GM21717 (cell line): ENCODE measurements around the gene PGM5.

Experiments
- ATAC-seq: cut with Tn5 transposase; IDR thresholded peaks from one replicate; pipeline ENCODE4 v1.9.1; 2021; ENCODE audit warnings: mild to moderate bottlenecking, moderate library complexity; ENCODE audit not compliant: unreplicated experiment

Gene PGM5

DNA sequence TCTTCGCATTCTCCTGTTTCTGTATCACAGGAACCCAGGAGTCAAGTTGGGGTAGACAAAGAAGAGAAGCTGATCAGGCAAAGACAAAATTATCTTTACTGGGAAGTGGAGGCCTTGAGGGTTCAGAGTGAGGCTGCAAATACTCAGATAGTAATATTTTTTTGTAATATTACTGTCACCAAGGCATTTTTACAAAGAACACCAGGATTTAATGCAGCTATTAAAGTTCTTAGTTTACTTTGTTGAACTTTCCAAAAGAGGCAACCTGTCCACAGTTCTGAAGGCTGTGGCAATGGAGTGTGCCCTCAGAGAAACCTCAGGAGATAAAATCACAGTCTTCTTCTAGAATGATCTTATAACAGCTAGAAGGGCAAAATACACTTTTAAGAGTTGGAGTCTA is 74.9 kb downstream of the PGM5 start:
- ATAC-seq: no peak

DNA sequence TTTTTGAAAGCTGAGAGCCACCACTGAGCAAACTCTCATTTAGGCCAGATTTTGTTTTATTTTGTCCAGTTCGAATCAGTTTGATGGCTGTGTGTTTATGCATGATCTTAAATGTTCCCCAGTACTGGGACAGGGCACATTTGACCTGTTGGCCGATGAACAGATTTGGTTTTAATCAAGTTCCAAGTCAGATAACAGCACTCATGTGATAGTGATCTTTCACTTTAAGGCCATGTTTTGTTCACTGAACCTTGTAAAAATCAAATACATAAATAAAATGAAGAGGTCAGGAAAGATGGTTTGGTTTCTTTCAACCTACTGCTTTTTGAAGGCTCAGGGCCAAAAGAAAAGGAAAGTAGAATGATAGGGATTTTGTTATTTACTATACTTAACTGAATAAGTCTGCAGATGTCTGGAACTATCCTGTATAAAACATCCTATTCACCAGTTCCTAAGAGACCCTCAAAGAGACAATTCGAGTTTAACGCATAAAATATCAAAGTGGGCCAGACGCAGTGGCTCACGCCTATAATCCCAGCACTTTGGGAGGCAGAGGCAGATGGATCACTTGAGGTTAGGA is 77.2 kb downstream of the PGM5 start:
- no peak for ATAC-seq

DNA sequence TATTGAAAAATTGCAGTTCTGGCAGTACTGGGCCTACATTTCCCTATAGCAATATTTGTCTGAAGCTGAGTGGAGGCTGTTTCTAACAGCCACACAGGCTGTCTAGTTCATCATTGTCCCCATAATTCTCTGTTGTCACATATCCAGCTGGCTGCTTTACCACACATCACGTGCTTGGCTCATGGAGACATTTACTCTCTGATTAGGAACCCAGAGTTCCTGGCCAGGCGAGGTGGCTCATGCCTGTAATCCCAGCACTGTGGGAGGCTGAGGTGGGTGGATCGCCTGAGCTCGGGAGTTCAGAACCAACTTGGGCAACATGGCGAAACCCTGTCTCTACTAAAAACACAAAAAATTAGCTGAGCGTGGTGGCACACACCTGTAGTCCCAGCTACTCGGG is 81.4 kb downstream of the PGM5 start:
- no peak for ATAC-seq

DNA sequence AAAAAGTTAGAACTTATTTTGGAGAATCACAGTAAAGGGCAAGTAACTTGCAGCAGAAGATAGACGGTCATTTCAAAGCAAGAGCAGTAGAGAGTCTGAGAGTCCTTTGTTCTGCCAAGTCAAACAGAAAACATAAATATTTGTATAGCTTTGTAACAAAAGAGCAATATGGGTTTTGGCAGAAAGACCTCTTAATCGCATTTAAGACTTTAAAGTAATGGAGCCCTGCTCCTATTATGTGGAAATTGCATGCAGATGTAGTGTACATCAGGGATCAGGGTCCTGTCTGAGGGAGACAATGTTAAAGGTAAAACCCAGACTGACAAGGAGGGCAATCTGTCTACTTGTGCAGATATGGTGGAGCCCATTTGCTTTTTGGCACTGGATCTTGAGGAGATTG is 87.2 kb downstream of the PGM5 start:
- ATAC-seq: no peak

DNA sequence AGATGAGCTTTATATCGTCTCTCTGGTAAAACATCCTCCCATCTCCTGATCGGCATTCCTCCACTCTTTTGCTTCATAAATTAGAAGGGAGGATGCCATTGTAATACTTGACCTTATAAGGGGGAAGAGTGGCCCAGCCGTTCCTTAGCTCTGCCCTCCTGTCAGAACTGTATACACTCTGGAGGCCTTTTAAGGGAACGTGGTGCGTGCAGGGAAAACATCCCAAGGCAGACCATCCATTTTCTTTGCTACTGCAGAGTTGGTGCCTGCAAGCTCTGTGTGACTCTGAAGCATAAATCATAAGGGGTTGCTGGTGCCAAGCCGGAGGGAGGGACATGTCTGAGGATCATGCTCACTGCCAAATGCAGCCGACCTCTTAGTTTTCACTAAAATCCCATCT is 90.4 kb downstream of the PGM5 start:
- ATAC-seq: no peak

DNA sequence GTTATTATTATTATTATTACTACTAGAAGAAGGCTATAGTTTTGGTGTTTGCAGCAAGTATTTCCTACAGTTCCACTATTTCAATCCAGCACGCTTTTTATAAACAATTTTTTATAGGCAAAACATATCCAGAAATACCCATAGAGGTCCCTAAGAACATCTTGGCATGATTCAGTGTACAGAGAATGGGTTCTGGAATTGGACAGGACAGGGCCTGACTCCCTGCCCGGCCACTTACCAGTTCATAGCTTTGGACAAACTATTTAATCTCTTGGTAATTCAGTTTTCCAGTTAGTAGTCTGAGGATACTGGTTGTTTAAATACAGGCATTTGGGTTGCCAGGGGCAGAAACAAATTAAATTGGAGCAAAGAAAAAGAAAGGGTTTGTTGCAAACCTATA is 91.2 kb downstream of the PGM5 start:
- ATAC-seq: no peak

DNA sequence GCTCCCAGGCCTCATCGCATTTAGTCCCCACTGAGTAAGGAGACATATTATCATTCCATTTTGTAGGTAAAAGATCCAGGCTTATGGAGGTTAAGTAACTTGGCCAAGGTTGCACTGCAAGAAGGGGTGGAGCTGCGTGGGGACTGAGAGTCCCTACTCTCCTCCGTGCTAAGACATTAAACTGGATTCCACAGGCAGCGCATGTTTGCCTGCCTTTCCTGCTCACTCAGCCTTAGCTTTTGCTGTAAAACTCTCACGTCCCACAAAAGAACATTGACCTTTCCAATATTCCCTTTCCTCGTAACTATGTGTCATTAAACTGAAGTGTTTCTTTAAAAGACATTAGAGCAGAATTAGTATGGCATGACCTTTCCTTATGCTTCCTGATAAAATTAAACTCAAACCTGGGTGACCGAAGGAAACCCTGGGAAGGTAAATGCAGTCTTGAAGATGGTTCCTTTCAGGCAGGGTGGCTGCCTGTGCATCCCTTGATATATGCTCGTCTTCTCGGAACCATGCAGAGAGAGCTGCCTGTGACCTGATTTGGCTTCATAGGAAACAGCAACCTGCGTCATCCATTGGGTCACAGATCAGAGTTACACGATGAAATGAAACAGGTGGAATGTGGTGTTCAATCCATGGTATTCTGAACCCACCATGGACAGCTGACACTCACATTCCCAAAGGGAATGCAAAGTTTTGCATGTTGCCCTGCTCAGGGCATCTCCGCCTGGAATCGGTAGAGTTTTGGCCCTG is 98.3 kb downstream of the PGM5 start:
- no peak for ATAC-seq

DNA sequence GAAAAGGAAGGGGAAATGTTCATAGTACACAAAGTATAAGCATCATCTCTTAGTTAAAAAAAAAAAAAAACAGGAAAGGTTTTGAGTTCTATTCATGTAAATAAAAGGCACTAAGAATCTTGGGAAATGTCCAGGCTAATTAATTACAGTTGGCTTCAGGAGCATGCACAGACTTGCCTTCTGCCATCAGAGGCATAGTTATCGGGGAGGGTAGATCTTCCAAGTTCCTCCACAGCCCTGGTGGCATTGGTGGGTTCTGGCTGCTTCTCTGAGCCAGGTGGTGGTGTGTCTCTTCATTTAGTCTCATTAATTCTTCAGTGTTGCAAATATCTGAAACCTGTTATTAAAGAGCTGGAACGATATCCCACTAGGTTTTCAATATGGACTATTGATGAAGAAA is 99.0 kb downstream of the PGM5 start:
- ATAC-seq: no peak

DNA sequence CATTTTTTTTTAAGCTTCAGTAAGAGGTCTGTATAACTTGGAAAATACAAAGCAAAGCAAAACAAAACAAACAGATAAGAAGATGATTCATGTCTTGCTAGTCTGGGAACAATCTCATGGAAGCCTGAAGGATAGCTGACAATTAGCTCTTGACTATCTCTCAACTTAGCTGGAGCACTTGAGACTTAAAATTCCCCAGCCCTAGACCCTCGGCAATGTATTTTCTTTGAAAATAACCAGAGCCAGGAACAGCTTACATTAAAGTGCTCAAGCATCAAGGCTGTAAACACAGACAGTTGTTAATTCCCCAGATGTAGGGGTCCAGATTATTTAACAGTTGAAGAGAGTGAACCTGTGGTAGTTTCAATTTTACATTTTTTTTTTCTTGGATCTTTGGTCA is 101.4 kb downstream of the PGM5 start:
- ATAC-seq: no peak

DNA sequence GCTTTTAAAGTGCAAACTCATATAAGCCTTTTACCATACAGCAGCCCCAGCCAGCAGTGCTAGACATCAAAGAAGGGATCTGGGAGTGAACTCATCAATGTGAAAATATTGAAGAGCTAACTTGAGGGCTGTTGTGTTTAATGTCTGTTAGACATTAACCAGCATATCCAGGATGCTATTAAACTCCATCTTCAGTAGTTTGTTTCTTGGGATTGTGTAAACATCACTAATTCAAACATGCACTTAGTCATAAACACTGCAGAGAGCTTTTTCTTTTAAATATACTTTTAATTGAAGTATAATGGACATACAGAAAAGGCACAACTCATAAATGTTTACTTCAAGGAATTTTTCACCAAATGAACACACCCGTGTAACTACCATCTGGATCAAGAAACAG is 102.5 kb downstream of the PGM5 start:
- ATAC-seq: no peak

DNA sequence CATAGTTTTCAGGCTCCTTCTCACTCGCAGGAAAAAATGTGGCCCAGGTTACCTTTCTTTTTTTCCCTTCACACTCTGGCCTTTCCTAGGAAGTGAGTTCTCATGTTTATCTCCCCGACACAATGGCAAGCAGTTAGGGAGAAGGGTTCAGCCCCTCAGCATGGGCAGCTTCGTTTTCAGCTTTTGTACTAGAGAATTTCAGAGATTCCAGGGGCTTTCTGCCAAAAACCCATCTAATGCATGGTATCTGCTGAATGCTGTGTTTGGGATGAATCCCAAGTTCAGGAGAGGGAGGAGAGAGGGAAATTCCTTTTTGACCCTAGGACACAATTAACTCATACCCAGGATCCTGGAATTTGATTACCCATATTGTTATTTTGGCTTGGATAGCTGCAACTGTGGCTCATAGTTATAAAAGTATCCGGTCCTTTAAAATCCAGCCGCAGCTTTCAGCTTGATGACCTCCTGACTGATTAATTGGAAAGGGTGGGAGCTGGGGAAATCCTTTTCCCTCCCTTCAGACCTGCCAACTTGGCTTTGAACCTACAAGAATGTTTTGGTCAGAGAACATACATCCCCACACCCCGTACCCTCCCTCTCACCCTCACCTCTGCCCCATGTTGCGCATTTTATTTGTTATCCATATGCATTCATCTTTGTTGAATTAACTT is 105.8 kb downstream of the PGM5 start:
- no peak for ATAC-seq

DNA sequence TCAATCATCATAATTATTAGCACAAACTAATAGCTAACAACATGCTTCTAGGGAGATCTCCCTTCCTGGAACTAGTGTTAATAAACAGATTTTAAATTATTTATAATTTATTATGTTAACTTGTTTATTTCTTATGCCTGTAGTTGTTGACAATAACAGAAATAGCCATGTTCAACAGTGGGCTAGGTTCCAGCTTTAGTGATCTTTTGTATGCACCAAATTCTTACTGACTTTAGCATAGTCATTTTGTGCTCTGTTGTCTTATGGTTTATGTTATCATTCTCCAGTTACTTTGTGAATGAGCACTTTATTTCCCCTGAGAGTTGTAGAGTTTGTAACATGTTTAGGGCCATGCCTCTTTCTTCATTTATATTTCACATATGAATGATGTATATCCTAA is 113.7 kb downstream of the PGM5 start:
- no peak for ATAC-seq

DNA sequence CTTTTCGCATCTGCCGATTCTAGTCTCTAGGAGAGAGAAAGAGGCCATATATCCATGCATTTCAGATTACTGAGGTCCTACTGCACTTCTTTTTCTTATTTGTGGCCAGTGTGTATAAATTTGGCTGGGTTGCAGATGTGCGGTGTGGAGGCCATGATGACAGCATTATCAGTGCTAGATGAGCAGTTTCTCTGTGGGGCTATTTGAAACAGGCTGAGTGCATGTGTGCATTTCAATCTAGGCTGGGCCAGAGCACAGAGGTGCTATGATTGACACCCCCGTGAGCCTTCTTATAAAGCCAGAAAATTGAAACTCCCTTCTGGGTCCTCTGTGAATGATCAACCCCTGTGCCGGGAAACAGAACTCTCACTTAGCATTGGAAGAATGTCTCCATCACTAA is 114.2 kb downstream of the PGM5 start:
- no peak for ATAC-seq

DNA sequence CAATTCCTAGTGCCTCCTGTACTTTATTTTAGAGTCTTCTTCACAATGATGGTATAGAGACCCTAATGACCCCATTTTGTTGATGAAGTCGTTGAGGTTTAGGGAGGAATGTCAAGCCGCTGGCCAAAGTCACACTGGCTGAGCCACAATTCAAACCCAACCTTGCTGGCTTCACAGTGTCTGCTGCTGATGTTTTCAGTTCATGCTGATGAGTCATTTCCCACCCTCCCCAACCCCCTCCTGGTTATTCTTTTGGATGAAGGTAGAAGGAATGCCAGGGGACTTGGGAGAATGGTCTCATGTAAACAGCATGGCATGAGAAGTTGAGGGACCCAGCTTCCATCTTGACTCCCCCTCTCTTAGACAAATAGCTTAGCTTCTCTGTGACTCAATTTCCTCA is 115.7 kb downstream of the PGM5 start:
- ATAC-seq: no peak

DNA sequence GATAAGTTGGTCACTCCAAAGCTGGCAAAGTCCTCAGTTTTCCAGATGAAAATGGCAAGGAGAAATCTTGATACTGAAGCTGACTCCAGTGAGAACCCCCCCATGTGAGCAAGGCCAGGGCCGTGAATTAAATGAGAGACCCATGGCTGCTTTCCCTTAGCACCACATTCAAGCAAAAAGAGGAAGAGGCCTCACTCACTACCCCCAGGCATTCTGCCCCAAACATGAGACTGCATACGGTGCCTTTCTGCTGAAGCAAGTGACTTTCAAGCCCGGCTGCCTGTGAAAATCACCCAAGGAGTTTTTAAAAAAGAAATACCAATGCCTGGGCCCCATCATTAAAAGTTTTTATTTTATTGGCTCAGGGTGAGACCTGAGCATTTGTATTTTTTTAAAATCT is 117.4 kb downstream of the PGM5 start:
- ATAC-seq: no peak

DNA sequence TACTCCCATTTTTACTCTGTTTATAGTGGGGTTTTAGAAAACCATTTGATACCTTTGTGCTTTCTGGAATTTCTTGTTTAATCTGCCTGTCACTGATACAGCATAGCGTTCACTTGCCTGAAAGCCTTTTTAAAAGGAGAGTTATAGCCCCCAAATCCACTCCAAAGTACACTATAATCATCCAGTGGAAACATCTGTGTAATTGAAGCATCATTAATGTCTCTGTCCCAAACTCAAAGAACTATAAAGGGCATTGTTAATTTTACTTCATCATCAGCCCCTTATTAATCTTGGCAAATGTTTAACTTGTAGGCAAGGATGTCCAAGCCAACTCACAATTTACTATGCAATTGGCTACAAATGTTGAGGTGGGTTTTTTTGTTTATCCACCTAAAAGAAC is 120.0 kb downstream of the PGM5 start:
- no peak for ATAC-seq

DNA sequence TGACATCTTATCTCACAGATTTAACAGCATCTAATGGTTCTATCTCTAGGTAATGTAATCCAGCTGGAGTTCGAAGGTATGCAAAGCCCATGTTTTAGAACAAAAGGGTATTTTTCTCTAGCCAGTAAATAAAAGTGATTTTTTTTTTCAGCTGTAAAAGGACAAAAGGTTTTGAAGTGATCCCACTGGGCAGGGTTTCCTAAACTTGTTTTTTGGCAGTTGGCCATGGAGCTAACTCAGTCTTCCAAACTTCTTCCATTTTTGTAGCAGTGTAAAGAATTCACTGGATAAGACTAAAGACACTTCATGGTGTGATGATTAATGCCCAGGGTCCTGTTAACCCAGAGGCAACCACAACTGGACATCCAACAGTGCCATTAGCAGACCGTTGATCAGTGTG is 120.4 kb downstream of the PGM5 start:
- no peak for ATAC-seq

DNA sequence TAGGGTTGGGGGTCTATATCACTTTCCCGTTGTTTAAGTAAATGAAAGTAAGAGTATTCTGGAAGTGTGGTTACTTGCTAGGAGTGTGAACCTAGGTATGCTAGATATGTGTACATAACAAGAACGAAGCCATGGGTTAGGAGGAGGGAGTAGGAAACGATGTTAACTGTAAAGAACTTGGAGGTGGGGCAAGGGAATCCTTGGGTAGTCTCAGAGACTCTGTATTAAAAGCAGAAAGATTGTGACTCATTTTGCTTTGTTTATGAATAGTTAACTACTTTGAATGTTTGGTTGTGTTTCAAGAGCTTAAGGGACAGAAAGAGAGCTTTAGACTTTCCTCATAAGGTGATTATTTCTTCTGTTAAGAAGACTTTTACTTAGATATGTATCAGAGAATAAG is 124.4 kb downstream of the PGM5 start:
- ATAC-seq: no peak

DNA sequence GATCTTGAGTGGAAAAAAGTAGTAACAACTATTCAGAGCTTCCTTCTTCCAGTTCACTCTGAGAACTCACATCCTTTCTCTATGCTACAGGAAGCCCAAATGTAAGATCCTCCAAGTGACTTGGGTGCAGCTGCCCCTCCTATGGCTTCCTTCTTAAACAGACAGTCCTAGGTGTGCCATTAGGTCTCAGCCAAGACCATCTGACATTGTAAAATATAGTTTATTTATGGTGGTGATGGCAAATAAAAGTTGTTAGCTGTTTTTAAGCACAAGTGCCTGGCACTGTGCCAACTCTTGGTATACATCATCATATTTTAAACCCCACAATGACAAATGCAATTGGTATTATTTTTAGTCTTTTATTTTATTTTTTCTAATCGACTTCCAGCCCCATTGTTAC is 126.1 kb downstream of the PGM5 start:
- no peak for ATAC-seq

DNA sequence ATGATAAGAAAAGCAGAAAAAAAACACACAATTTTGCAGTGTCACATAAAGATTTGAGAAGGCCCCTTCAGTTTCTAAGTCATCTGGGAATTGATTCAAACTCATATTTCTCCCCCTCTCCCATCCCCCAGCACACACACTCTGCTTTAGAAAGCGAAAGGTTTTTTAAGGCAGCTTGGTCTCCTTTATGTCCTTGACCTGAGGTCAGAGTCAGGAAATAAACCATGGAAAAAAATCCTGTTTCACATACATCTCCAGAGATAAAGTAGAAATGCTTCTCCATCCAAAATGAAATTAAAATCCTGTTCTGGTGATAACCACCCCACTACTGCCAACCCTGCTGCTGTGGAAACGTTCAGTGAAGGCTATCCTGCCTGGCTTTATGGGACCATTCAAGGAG is 131.7 kb downstream of the PGM5 start:
- no peak for ATAC-seq

DNA sequence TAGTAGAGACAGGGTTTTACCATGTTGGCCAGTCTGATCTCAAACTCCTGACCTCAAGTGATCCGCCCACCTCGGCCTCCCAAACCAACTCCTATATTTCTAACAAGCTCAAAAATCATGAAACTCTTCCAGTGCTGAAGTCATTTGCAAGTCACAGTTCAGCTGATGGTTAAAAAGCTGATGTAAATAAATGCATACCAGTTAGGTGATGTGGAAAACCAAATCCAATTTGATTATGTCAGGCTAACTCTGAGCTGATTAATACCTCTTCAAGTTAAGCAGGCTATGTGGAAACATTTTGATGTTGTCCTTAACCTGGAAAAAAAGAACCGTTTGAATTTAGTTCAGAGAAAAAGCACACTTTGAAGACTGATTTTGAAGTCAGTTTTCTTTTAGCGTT is 133.2 kb downstream of the PGM5 start:
- ATAC-seq: no peak

DNA sequence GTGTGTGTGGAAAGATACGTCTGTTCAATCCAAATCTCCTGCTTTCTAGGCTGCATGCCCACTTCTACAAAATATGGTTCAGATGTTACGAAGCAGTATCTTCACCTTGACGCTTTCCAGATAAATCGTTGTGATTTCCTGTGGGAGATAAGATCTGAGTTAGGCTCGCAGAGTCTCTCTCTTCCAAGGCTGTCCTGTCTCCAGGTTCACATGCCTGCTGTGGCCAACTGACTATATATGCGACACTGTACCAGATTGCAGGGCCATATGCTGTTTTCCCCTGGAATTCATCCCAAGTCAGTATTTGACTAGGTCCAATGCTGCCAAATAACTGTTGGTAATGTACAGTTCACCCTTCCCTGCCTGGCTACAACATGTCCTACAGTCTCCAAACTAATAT is 136.4 kb downstream of the PGM5 start:
- no peak for ATAC-seq

DNA sequence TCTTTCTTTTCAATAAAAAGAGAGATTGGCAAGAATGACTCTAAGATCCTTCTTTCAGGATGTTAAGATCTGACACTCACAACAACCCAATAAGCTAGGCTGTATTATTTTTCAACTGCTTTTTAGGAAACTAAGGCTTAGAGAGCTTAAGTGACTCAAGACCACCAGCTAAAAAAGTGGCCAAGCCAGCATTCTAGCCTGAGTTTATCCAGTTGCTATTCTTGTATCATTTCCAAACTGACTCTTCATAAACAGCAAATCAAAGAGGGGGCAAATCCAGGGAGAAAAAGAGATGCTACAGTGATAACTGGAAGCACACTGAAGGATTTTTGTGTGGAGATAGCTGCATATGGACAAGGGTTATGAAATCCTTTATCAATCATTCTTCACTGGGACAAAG is 137.1 kb downstream of the PGM5 start:
- ATAC-seq: no peak
